Smooth muscle cell (in vitro differentiated cells): ENCODE measurements around the gene CYP4F11. TPM values are rescaled to one million over a fixed set of nuclear protein-coding genes. Genes with fewer than 3 reads are reported as not detected.

Experiments
- DNase-seq: peaks from one replicate; lab custom pipeline; 2025; ENCODE audit not compliant: unreplicated experiment; lab: John Stamatoyannopoulos, UW
- H2AFZ ChIP-seq: fragments of 200-600 bp; sonication (generic); 2 replicates; pipeline ENCODE4 v1.6.0; 2016; ENCODE audit warnings: antibody characterized with exemption, low read depth, mild to moderate bottlenecking
- H3F3A ChIP-seq: fragments of 200-600 bp; sonication (generic); 2 replicates; pipeline ENCODE4 v1.6.0; 2017; ENCODE audit warnings: antibody characterized with exemption, low read depth
- H3K27ac ChIP-seq: fragments of 200-600 bp; sonication (generic); 2 replicates; pipeline ENCODE4 v1.5.1; 2016; ENCODE audit warnings: low read depth, mild to moderate bottlenecking
- H3K27me3 ChIP-seq: fragments of 200-600 bp; sonication (generic); 2 replicates; pipeline ENCODE4 v1.6.1; 2016; ENCODE audit warnings: low read depth, mild to moderate bottlenecking
- H3K36me3 ChIP-seq: fragments of 200-600 bp; sonication (generic); 2 replicates; pipeline ENCODE4 v1.5.1; 2016; ENCODE audit warnings: low read depth
- H3K4me1 ChIP-seq: fragments of 200-600 bp; sonication (generic); 2 replicates; pipeline ENCODE4 v1.5.1; 2016; ENCODE audit warnings: low read depth
- H3K4me2 ChIP-seq: fragments of 200-600 bp; sonication (generic); 2 replicates; pipeline ENCODE4 v1.6.0; 2016; ENCODE audit warnings: mild to moderate bottlenecking
- H3K4me3 ChIP-seq: fragments of 200-600 bp; sonication (generic); 2 replicates; pipeline ENCODE4 v1.5.1; 2016; ENCODE audit warnings: mild to moderate bottlenecking
- H3K79me2 ChIP-seq: fragments of 200-600 bp; sonication (generic); 2 replicates; pipeline ENCODE4 v1.6.0; 2016; ENCODE audit warnings: low read depth, mild to moderate bottlenecking
- H3K9ac ChIP-seq: fragments of 200-600 bp; sonication (generic); 2 replicates; pipeline ENCODE4 v1.6.0; 2016; ENCODE audit warnings: low read depth
- H3K9me3 ChIP-seq: fragments of 200-600 bp; sonication (generic); replicated peaks from 2 replicates; pipeline ENCODE4 v1.5.1; 2016; ENCODE audit warnings: low read depth
- H4K20me1 ChIP-seq: fragments of 200-600 bp; sonication (generic); 2 replicates; pipeline ENCODE4 v1.6.0; 2016; ENCODE audit warnings: low read depth
- WGBS: methylation state at CpG from one replicate; pipeline ENCODE4 v1.1.7; 2016; ENCODE audit warnings: low lambda C conversion rate; 5-methylcytosine and 5-hydroxymethylcytosine counted together
- polyA plus RNA-seq: library from polyadenylated mRNA; unstranded; fragments of >200 nt; fragmentation: Nextera tagmentation; extraction: Ambion mirVana; gene quantifications from 2 replicates; pipeline ENCODE4 v1.2.1, GENCODE V29; 2016
- total RNA-seq: library from RNA; depleted of rRNA; stranded (reverse); fragments of >200 nt; gene quantifications from 2 replicates; pipeline ENCODE4 v1.2.3, GENCODE V29; 2014
- TF ChIP-seq, protein P1 (sequence below): fragments of 200-600 bp; sonication (generic); IDR thresholded peaks from 2 replicates; pipeline ENCODE4 v1.5.1; 2017; ENCODE audit warnings: borderline replicate concordance, mild to moderate bottlenecking, antibody characterized with exemption; ENCODE audit not compliant: insufficient read depth, poor library complexity, severe bottlenecking

Gene CYP4F11
- total and polyA plus RNA-seq, 2 experiments from 2014 or later, result not detected

DNA sequence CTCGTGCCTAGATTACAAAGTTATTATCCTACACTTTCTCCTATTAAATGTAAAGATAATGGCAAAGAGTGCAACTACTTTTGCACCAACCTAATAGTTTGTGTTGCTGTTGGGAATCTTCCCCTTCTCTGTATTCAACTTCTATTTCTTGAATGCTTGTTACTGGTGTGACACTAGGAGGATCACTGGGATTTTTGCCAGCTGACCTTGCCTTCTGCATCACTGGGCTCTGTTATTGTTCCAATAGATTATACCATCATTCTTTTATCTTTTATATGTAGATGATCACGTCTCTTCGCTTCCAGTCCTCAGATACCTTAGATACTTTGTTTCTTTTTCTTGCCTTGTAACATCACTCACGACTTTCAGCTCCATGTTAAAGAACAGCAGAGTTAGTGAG lies 11.0 kb upstream of the CYP4F11 start:
- H3K79me2 ChIP-seq, result no peaks in the 10 kb centered on the region
- 32% methylated on average over 4 of the region's 4 CpGs for WGBS
- no peak overlapping the region for H3K9ac ChIP-seq
- H3K36me3 ChIP-seq, result no peaks in the 10 kb centered on the region
- H3K4me2 ChIP-seq, result no peak overlapping the region
- H3K4me1 ChIP-seq, result no peaks in the 10 kb centered on the region
- H3K27me3 ChIP-seq, result no peaks in the 10 kb centered on the region
- H3F3A ChIP-seq, result no peaks in the 10 kb centered on the region
- H3K27ac ChIP-seq, result no peak overlapping the region
- no peak overlapping the region for H3K4me3 ChIP-seq
- H3K9me3 ChIP-seq, result no peaks in the 10 kb centered on the region
- TF ChIP-seq, protein P1, sequence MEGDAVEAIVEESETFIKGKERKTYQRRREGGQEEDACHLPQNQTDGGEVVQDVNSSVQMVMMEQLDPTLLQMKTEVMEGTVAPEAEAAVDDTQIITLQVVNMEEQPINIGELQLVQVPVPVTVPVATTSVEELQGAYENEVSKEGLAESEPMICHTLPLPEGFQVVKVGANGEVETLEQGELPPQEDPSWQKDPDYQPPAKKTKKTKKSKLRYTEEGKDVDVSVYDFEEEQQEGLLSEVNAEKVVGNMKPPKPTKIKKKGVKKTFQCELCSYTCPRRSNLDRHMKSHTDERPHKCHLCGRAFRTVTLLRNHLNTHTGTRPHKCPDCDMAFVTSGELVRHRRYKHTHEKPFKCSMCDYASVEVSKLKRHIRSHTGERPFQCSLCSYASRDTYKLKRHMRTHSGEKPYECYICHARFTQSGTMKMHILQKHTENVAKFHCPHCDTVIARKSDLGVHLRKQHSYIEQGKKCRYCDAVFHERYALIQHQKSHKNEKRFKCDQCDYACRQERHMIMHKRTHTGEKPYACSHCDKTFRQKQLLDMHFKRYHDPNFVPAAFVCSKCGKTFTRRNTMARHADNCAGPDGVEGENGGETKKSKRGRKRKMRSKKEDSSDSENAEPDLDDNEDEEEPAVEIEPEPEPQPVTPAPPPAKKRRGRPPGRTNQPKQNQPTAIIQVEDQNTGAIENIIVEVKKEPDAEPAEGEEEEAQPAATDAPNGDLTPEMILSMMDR, result no peak
- no peaks in the 10 kb centered on the region for H4K20me1 ChIP-seq
- no peak overlapping the region for H2AFZ ChIP-seq
- no peak for DNase-seq

DNA sequence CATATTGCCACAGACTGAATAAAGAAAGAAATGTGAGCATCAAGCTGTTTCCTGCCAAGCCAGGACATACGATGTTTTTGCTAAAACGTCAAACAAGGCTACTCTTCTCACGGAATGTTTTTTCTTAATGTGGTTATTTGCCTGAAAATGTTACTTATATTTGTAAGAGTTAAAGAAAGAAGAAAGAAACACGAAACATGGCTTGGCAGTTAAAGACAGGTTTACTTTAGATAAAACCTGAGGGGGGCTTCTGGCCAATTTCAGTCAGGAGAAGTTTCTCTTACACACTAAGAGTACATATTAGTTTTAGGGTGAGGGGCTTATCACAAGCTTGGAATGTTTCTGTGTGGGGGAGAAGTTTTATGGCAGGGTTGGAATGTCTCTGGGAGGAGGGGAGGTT lies 10.1 kb upstream of the CYP4F11 start:
- no peak overlapping the region for H3K4me2 ChIP-seq
- WGBS, result 77% methylated on average over 4 of the region's 4 CpGs
- no peaks in the 10 kb centered on the region for H3K4me1 ChIP-seq
- no peaks in the 10 kb centered on the region for H3K9me3 ChIP-seq
- no peak for DNase-seq
- H3K9ac ChIP-seq, result no peak overlapping the region
- no peaks in the 10 kb centered on the region for H3K36me3 ChIP-seq
- TF ChIP-seq, protein P1, result no peak
- no peak overlapping the region for H3K27ac ChIP-seq
- no peaks in the 10 kb centered on the region for H3K27me3 ChIP-seq
- no peaks in the 10 kb centered on the region for H3K79me2 ChIP-seq
- no peaks in the 10 kb centered on the region for H4K20me1 ChIP-seq
- no peak overlapping the region for H3K4me3 ChIP-seq
- no peak overlapping the region for H2AFZ ChIP-seq
- H3F3A ChIP-seq, result no peaks in the 10 kb centered on the region

DNA sequence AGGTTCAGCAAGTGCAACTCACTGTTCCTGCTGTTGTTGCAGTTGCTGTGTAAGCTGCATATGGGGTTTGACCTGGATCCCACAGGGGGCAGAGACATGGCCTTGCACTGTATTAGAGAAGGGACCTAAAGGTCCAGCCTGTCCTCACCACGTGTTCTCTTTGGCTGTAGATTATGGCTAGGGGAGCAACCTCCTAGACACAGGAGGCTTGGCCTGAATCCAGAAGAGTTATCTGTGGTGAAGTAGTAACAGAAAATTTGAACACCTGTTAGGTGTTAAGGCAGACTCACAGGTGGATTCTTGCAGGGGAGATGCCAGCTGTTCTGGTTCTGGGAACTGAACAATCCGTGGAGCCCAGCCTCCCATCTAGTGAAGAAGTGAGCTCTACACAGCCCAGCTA lies 3.4 kb upstream of the CYP4F11 start:
- Histone ChIP-seq H4K20me1 (no peaks in the 10 kb centered on the region), H3K4me2 (no peak overlapping the region), H3F3A (no peaks in the 10 kb centered on the region), H3K4me3 (no peak overlapping the region), H3K27ac (no peak overlapping the region), H3K27me3 (no peaks in the 10 kb centered on the region), H3K9ac (no peak overlapping the region), H3K79me2 (no peaks in the 10 kb centered on the region), H3K36me3 (no peaks in the 10 kb centered on the region), H2AFZ (no peak overlapping the region), H3K4me1 (no peaks in the 10 kb centered on the region), H3K9me3 (no peaks in the 10 kb centered on the region)
- TF ChIP-seq, protein P1, result no peak
- no peak for DNase-seq
- WGBS, result 35% methylated on average over 2 of the region's 2 CpGs

DNA sequence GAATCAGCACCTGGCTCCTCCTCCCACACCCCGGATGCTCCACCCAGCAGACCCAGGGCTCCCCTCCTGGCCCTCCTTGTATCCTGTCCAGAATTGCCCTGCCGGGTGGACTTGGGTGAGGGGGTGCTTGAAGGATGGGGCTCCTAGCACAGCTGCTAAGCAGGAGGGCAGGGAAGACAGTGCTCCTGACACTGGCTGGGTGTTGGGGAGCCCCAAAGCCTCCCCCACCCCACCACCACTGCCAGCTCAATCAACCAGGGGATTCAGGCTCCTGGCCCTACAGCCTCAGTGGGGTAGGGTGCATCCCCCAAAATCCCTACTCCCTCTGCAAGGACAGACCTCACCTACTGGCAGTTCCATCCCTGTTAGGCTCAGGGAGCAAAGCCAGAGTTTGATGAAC lies 2.6 kb upstream of the CYP4F11 start:
- Histone ChIP-seq H3K36me3 (no peaks in the 10 kb centered on the region), H2AFZ (no peak overlapping the region), H3K27ac (no peak overlapping the region), H3K79me2 (no peaks in the 10 kb centered on the region), H4K20me1 (no peaks in the 10 kb centered on the region), H3K4me2 (no peak overlapping the region), H3K4me1 (no peaks in the 10 kb centered on the region), H3K9me3 (no peaks in the 10 kb centered on the region), H3K27me3 (no peaks in the 10 kb centered on the region), H3K4me3 (no peak overlapping the region), H3K9ac (no peak overlapping the region), H3F3A (no peaks in the 10 kb centered on the region)
- DNase-seq, result no peak
- WGBS, result 87% methylated on average over 2 of the region's 2 CpGs
- TF ChIP-seq, protein P1, result no peak
